OCI-LY3 (cell line): ENCODE results near the gene METTL8.

Source experiments
- H2AFZ ChIP-seq: fragments of 200-600, 300-600 bp; shearing (Covaris generic); 2 replicates; pipeline ENCODE4 v1.6.0; 2014; ENCODE audit warnings: antibody characterized with exemption, low read depth, low read length
- H3K27ac ChIP-seq: fragments of 200-600, 300-600 bp; sonication (generic); 2 replicates; pipeline ENCODE4 v1.5.1; 2014; ENCODE audit warnings: mild to moderate bottlenecking, low read length, moderate library complexity, mixed read lengths
- H3K27me3 ChIP-seq: fragments of 200-600, 300-600 bp; sonication (generic); 2 replicates; pipeline ENCODE4 v1.6.1; 2014; ENCODE audit warnings: low read depth, low read length, mixed read lengths
- H3K36me3 ChIP-seq: fragments of 200-600, 300-600 bp; sonication (generic); replicated peaks from 2 replicates; pipeline ENCODE3; 2014; ENCODE audit warnings: low read depth, low read length, mixed read lengths
- H3K4me1 ChIP-seq: fragments of 300-600, 200-600 bp; sonication (generic); 2 replicates; pipeline ENCODE4 v1.6.1; 2014; ENCODE audit warnings: low read length, mixed read lengths
- H3K4me2 ChIP-seq: fragments of 200-600, 300-600 bp; sonication (generic); 2 replicates; pipeline ENCODE4 v1.6.1; 2014; ENCODE audit warnings: low read length, mixed read lengths
- H3K4me3 ChIP-seq: fragments of 300-600, 200-600 bp; sonication (generic); 2 replicates; pipeline ENCODE4 v1.5.1; 2014; ENCODE audit warnings: antibody characterized with exemption, mild to moderate bottlenecking, low read length, moderate library complexity
- H3K79me2 ChIP-seq: fragments of 300-600, 200-600 bp; shearing (Covaris generic); 2 replicates; pipeline ENCODE4 v1.6.1; 2014; ENCODE audit warnings: mild to moderate bottlenecking, low read length, mixed read lengths
- H3K9ac ChIP-seq: fragments of 300-600, 200-600 bp; shearing (Covaris generic); 2 replicates; pipeline ENCODE4 v1.6.0; 2014; ENCODE audit warnings: mild to moderate bottlenecking, low read length, moderate library complexity
- H3K9me3 ChIP-seq: fragments of 200-600, 300-600 bp; shearing (Covaris generic); 2 replicates; pipeline ENCODE4 v1.6.1; 2014; ENCODE audit warnings: low read length, mixed read lengths; ENCODE audit not compliant: insufficient read depth
- H4K20me1 ChIP-seq: fragments of 200-600, 300-600 bp; sonication (generic); 2 replicates; pipeline ENCODE4 v1.6.1; 2016; ENCODE audit warnings: low read length, mixed read lengths; ENCODE audit not compliant: insufficient read depth
- CTCF ChIP-seq: fragments of 200-600, 300-600 bp; sonication (generic); IDR thresholded peaks from 2 replicates; pipeline ENCODE4 v1.5.1; 2014; ENCODE audit warnings: antibody characterized with exemption, low read length, low read depth
- EZH2phosphoT487 ChIP-seq: fragments of 200-600 bp; shearing (Covaris generic); IDR thresholded peaks from 2 replicates; pipeline ENCODE4 v1.6.1; 2018; ENCODE audit warnings: antibody characterized with exemption, mixed run types, low read depth

Gene METTL8

GRCh38 chr2:171391532-171391931 is 42.3 kb downstream of the METTL8 start:
- Histone ChIP-seq H3K4me1 (no peaks in the 10 kb centered on the region), H3K36me3 (no peaks in the 10 kb centered on the region), H3K27ac (no peak overlapping the region), H3K4me2 (no peak overlapping the region), H3K27me3 (no peaks in the 10 kb centered on the region), H2AFZ (no peak overlapping the region), H3K9ac (no peak overlapping the region), H3K79me2 (no peaks in the 10 kb centered on the region), H3K9me3 (no peaks in the 10 kb centered on the region), H3K4me3 (no peak overlapping the region), H4K20me1 (no peaks in the 10 kb centered on the region)
- TF ChIP-seq EZH2phosphoT487 (no peak), CTCF (no peak)

- no peak overlapping the region for H3K27ac ChIP-seq
- H3K4me2 ChIP-seq: no peak overlapping the region
- H3K9me3 ChIP-seq: no peaks in the 10 kb centered on the region
Measured at GRCh38 chr2:171390941-171391516, 42.8 kb downstream of the METTL8 start.

GRCh38 chr2:171389780-171390179 is 44.0 kb downstream of the METTL8 start:
- Histone ChIP-seq H3K4me1 (no peaks in the 10 kb centered on the region), H3K79me2 (no peaks in the 10 kb centered on the region), H3K4me2 (no peak overlapping the region), H4K20me1 (no peaks in the 10 kb centered on the region), H3K9ac (no peak overlapping the region), H2AFZ (no peak overlapping the region), H3K27ac (no peak overlapping the region), H3K4me3 (no peak overlapping the region), H3K27me3 (no peaks in the 10 kb centered on the region), H3K9me3 (no peaks in the 10 kb centered on the region), H3K36me3 (no peaks in the 10 kb centered on the region)
- TF ChIP-seq EZH2phosphoT487 (no peak), CTCF (no peak)

More at GRCh38 chr2:171390941-171391516, 42.8 kb downstream of the METTL8 start:
- no peak overlapping the region for H3K4me3 ChIP-seq
- no peak overlapping the region for H3K9ac ChIP-seq
- H3K36me3 ChIP-seq: no peaks in the 10 kb centered on the region
- no peaks in the 10 kb centered on the region for H3K4me1 ChIP-seq
- H4K20me1 ChIP-seq: no peaks in the 10 kb centered on the region
- TF ChIP-seq EZH2phosphoT487 (no peak), CTCF (no peak)
- H3K27me3 ChIP-seq: no peaks in the 10 kb centered on the region
- H3K79me2 ChIP-seq: no peaks in the 10 kb centered on the region
- no peak overlapping the region for H2AFZ ChIP-seq

- Histone ChIP-seq H3K4me3 (no peak overlapping the region), H4K20me1 (no peaks in the 10 kb centered on the region), H2AFZ (no peak overlapping the region), H3K4me1 (no peaks in the 10 kb centered on the region), H3K36me3 (no peaks in the 10 kb centered on the region), H3K4me2 (no peak overlapping the region), H3K9me3 (no peaks in the 10 kb centered on the region), H3K27ac (no peak overlapping the region), H3K27me3 (no peaks in the 10 kb centered on the region), H3K9ac (no peak overlapping the region), H3K79me2 (no peaks in the 10 kb centered on the region)
- TF ChIP-seq CTCF: no peak
- no peak for TF ChIP-seq EZH2phosphoT487
Measured at GRCh38 chr2:171389325-171389724, 44.5 kb downstream of the METTL8 start.
